ENCODE results near the gene VN1R5.
"Not testable (repeated sequence)": the region's sequence is repeated elsewhere in the genome, so short reads cannot be mapped to it uniquely, and the experiment has no call there.

The VN1R5 gene

DNA sequence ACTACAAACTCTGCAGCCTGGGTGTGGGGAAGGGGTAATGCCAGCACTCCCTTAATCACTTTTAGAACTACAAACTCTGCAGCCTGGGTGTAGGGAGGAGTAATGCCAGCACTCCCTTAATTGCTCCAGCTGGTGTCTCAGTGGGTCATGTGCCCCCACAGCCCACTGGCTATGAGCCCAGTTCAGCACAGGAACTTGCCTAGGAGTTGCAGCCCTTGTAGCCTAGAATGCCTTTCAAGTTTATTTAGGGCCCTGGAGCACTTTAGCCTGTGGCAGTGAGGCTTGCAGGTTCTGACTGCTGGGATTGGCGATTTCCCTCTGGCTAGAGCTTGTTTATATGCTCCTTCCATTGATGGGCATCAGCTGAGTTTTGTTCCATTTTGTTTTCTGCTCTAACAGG, 17.1 kb downstream of the VN1R5 start:
- DNase-seq (ENCODE audit: low read depth in 2 of 2), result no peak

DNA sequence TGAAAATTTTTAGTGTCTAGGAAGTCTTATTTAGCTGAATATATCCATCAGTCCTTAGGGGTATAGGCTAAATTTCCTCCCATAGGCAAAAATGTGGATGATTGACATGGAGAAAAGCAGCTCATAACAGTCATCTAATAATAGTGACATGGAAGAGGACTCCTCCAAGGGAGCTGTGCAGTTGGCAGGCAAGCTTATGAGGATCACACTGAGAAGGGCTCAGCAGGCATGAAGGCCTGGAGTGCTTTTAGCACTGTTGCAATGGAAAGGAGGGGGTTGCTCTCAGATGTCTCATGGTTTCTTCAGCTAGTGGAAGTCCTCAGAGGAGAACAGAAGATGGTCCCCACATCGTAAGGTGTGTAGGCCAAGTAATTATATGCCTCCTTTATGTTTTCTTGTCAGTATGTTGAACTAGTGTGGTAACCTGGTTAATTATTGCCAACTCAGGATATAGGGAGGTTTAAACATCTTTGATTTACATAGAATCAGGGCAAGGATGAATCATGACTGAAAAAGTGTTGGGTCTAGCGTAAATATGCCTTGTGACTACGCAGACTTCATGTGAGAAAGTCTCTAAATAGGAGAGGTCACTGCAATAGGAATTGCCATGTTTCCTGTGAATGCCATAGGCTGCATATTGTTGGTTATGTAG, 18.9 kb downstream of the VN1R5 start:
- DNase-seq (ENCODE audit: low read depth in 2 of 2), result no peak

DNA sequence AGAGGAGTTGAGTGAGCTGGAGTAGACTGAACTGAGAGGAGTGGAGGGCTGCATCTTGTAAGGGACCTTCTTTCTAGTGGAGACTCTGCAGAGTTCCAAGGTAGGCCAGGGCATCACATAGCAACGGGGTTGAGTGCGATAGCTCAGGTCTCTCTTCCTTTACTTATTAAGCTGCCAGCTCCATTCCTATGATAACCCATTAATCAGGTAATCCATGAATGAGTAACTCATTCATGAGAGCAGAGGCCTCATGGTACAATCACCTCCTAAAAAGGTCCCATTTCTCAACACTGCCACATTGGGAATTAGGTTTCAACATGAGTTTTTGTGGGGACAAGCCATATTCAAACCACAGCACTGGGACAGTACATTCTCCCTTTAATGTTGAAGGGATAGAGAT, 21.3 kb downstream of the VN1R5 start:
- no peak for DNase-seq (ENCODE audit: low read depth in 2 of 2)

DNA sequence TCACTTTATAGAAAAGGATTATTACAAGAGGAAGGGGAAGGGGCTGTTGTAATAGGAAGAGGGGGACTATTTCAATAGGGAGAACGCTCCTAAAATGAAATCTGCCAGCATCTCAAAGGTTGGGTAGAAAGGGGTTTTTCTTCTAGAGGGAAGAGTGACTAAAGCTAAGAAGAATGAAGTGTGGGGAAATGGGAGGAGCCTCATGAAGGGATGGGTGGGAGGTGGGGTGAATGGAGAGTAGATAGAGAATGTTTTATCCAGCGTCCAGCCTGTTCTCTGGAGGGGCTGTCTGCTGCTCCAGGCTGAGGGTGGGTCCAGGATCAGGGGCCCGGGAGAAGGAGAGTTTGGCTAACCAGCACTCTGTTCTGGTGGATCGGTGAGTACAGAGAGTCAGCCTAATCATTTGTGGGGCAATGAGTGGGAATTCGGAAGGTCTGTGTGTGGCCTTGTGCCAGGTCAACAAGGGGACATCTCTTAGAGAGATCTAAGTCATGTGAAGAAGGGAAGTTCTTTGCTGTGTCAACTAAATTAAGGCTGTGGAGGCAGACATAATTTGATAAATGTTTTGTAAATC, 25.2 kb downstream of the VN1R5 start:
- no peak for DNase-seq (ENCODE audit: low read depth in 2 of 2)

DNA sequence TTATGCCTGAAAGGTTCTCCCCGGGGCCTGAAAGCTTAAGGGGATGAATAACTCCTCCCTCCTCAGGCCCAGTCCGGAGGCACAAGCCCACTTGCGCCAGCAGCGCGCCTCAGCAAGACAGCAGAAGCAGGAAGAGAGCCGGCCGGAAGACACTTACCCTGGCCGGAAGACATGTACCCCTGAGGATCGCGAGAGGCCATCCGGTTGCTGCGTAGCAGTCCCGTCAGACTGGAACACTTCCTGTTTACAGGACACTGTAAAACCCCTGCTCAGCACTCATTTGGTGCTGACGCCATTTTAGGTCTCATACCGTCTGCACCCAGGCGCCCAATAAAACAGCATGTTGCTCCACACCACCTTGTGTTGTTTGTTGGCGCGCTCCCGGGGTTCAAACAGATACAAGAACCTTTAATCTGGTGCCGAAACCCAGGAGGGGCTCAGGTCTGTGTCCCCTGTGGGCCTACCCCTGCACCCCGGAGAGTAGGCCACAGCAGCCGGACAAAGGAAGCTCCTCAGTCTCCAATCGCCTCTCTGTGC, 30.3 kb downstream of the VN1R5 start:
- DNase-seq (ENCODE audit: low read depth in 2 of 2), result no peak

DNA sequence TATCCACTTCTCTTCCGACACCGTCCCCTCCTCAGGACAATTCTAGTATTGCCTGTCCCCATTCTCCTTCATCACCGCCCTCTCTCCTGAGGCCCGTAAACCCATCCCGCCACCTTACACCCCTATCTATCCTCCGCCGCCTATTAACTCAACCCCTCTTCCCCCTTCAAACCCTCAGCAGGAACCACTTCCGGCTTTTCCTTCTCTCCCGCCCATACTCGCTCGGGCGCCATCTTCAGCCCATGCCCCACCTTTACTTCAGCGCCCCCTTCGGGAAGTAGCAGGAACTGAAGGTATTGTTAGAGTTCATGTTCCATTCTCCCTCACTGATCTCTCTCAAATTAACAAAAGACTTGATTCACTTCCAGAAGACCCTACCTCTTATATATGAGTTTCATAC, 31.6 kb downstream of the VN1R5 start:
- no peak for DNase-seq (ENCODE audit: low read depth in 2 of 2)

DNA sequence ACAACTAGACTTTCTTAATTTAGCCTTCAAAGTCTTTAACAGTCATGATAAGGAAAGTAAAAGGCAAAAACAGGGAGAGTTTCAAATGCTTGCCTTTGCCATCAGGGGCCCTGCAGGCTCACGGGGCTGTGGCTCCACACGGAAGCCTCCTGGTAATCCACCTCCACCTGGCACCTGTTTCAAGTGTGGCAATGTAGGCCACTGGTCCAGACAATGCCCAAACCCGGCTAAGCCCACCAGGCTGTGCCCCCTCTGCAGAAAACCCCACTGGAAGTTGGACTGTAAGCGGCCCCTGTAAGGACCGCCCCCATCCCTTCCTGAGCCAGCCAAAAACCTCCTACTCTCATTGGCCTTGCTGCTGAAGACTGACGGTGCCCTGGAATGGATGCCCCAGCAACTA, 32.5 kb downstream of the VN1R5 start:
- no peak for DNase-seq (ENCODE audit: low read depth in 2 of 2)

DNA sequence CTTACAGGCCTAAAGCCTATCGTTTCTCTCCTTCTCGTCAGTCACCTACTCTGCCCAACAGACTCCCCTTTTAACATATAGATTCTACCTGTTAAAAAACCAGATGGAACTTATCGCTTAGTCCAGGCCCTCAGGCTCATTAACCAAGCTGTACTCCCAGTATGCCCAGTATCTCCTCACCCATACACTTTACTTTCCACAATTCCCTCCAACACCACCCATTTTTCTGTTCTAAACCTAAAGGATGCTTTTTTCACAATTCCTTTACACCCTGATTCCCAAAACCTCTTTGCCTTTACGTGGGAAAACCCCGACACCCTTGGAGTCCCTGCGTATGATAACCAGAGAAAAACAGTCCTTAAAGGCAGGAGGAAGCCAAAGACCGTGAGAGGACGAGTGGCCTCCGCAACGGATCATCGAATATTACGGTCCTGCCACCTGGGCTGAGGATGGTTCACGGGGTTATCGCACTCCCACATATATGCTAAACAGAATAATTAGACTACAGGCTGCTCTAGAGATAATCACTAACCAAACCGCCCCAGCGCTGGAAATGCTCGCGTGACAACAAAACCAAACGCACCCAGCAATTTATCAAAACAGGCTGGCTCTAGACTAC, 33.5 kb downstream of the VN1R5 start:
- not testable (repeated sequence) for DNase-seq (ENCODE audit: low read depth in 2 of 2)

DNA sequence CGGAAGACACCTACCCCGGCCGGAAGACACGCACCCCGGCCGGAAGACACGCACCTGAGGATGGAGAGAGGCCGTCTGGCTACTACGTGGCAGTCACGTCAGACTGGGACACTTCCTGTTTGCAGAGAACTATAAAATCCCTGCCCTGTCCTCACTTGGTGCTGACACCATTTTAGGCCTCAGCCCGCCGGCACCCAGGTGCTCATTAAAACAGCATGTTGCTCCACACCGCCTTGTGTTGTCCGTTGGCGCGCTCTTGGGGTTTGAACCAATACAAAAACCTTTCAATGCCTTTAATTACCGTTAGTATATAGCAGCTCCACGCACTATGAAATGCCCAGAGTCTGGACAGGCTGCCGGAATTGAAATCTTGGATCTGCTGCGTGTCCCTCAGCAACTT, 34.7 kb downstream of the VN1R5 start:
- no peak for DNase-seq (ENCODE audit: low read depth in 2 of 2)

DNA sequence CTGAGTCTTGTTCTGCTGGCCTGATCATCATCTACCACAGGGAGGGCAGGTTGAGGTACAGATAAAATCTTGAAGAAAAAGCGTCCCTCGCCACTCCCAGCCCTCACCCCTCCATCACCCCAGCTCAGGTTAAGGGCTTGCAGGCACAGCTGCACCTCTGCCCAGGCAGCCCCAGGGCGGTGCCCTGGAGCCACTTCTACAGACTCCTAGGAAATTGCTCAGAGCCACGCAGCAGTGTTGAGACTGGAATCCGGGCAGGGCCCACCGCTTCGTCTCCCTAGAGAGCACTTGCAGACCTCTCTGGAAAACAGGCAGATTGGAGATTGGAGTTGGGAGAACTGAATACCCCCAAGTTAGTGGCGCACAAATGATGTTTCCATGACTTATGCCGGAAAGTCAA, 35.3 kb downstream of the VN1R5 start:
- DNase-seq (ENCODE audit: low read depth in 2 of 2), result no peak

DNA sequence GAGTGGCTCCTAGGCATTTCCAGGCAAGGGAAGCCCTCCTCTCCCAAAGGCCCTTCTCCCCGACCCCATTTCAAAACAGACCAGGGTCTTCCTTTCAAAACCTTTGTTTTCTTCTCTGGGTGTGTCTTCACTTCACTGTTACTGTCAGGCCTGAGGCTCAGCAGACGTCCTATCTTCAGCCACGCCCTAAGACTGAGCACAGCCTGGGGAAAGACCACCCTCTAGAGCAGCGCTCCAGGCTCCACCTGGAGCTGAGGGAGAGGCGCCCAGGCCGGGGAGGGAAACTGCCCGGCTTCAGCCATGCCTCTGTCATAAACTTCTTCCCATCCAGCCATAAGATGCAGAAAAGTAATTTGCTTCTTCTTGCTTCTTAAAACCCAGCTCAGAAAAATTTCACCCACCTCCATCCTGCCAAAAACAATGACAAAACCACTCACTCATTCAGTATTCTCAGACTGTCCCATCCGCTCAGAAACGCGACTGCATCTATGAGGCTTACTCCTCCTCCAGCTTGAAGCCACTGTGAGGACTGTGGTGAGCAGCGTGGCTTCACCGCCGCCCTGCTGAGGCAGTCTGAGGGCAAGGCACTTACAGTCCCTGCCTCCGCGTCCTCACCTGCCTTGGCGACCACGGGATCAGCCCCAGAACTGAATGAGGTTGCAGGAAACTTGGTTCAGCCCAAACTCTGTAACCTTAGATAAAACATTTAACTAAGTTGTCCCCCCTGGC, 36.1 kb downstream of the VN1R5 start:
- DNase-seq (ENCODE audit: low read depth in 2 of 2), result no peak

DNA sequence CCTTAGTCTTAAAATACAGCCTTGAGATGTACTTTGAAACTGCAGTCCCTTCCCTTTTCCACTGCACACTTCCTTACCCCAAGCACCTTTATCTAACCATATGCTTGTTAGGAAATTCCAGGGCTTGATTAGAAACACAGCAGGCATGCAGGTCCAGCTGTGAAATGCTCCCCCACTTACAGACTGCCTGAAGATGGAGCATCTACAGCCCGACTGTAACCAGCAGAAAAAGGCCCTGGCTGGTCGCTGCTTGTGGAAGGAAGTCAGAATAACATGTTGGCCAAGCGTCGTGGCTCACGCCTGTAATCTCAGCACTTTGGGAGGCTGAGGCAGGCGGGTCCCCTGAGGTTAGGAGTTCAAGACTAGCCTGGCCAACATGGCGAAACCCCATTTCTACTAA, 37.2 kb downstream of the VN1R5 start:
- DNase-seq (ENCODE audit: low read depth in 2 of 2), result no peak

DNA sequence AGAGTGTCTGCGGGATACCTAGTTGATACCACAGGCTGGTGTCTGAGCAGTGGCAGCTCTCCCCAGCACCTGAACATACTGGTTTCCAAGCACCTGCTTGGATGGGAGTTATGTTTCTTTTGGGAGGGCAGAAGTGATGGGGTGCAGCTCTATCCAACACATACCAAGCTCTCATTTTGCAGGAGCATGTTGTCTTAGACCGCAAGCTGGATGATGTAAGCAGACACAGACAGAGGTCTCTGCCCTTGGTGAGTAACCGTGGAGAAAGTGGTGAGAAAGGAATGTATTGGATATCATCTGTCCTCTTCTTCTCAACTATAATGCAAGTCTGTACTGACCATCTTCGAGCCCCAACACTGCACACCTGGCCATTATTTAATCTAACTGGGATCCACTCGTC, 38.4 kb downstream of the VN1R5 start:
- no peak for DNase-seq (ENCODE audit: low read depth in 2 of 2)

DNA sequence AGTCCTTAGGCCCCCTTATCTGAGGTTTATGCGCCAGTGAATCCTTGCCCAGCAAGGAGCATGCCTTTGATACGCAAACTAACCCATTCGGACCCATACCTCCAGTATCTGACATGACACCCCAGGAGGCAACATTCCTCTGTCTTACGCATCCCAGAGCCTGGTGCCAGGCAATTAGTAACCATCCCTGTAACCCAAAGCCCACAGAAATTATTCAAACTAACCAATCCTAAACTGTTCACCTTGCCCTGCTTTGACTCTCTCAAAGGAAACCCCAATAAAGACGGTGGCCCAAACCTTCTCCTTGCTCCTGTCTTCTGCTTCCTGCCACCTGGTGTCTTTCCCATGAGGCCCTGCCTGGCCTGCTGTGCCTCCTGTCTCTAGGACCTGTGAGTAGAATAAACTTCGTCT, 39.4 kb downstream of the VN1R5 start:
- no peak for DNase-seq (ENCODE audit: low read depth in 2 of 2)

DNA sequence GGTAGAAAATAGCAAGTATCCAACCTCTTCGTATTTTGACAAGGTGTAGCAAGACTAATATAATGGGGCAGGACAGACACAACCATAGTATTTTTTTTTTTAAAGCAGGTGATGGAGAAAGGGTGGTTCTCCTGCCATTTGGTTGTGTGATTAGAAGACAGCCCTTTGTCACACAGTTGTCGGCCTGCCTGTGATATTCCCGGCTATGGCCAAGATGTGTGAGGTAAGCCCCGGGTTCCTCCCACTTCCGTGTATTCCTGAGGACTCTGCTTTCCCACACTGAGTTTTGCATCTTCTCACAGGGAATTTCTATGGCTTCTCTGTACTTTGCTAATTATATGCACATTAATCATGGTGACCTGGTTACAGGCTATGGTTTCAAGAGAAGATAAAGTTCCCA, 39.9 kb downstream of the VN1R5 start:
- DNase-seq (ENCODE audit: low read depth in 2 of 2), result no peak

DNA sequence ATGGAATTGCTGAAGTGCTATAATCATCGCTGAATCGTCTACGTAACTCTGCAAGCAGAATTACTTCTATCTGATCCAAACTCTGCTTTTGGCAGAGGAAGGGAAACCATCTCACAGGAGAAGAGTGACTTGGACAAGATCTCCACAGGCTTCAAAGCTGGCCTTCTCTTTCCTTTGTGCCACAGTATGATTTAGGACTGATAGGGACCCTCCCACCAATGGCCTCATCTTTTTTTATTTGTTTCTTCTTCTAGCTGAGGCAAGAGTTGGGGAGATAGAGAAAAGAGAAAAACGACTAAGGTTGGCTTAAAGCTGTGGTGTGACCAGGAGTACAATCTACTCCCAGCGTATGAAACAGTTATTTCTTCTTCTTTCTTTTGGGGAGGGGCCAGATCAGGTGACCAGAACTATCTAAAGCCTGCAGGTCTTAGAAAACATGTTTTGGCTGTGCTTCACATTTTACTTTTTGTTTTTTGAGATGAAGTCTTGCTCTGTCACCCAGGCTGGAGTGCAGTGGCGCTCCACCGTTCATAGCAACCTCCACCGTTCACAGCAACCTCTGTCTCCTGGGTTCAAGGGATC, 40.8 kb downstream of the VN1R5 start:
- no peak for DNase-seq (ENCODE audit: low read depth in 2 of 2)

DNA sequence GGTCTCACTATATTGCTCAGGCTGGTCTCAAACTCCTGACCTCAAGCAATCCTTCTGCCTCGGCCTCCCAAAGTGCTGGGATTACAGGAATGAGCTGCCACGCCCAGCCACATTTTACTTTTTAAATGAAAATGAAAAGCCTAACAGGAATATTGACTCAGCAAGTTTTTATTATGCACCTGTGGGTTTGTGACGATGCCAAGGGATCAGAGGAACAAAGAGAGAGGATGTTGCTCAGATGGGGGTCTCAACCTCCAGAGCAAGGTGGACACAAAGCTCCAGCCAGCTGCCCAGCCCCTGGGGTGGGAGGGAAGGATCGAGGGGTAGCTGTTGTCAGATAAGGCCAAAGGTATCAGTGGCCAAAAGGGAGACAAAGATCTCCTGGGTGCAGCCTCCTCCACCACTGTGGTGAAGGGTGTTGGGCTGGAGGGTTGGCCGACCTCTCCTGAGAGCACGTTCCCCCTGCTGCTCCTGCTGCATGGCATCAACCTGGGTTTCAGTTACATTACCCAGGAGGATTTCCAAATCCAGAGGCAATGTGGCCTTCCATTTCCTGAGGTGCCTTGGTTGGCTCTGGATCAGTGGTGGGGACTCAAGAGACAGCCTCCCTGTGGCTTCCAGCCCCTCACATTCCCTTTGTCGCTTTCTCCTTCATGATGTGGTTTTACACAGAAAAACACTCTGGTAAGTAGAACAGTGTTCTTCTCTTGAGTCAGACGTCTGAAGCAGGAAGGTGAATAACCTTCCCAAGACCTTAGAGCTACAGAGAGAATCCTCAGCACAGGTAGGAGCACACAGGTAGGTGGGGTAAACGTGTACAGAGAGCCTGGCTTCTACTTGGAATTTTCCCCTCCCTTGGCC, 41.6 kb downstream of the VN1R5 start:
- no peak for DNase-seq (ENCODE audit: low read depth in 2 of 2)

DNA sequence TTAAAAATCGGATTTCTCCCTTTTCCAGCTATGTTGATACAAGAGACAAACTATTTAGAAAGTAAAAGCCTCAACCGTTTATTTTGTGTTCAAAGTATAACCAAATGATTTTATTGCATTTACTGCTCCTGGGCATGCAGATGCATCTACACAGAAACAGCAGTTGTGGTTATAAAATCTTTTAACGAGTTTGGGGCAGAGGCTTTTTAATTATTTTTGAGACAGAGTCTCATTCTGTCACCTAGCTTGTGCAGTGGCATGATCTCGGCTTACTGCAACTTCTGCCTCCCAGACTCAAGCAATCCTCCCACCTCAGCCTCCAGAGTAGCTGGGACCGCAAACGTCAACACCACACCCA, 42.2 kb downstream of the VN1R5 start:
- DNase-seq (ENCODE audit: low read depth in 2 of 2), result no peak

DNA sequence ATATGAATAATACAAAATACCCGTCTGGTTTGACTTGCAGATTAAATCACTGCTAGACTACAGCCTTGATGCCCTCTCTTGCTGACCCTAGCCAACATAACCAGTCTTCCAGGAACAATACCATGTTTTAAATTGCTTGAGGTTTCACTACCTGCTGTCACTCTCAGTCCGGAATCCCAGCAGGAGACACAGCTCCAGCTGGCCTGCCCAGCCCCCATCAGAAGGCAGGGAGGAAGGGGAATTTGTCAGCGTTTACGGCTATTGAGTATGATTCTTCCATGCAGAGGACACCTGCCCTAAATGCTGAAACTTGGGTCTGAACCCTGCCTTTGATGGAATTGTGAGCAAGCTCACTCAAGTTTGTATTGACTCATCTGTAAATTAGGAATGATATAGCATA, 42.8 kb downstream of the VN1R5 start:
- no peak for DNase-seq (ENCODE audit: low read depth in 2 of 2)

DNA sequence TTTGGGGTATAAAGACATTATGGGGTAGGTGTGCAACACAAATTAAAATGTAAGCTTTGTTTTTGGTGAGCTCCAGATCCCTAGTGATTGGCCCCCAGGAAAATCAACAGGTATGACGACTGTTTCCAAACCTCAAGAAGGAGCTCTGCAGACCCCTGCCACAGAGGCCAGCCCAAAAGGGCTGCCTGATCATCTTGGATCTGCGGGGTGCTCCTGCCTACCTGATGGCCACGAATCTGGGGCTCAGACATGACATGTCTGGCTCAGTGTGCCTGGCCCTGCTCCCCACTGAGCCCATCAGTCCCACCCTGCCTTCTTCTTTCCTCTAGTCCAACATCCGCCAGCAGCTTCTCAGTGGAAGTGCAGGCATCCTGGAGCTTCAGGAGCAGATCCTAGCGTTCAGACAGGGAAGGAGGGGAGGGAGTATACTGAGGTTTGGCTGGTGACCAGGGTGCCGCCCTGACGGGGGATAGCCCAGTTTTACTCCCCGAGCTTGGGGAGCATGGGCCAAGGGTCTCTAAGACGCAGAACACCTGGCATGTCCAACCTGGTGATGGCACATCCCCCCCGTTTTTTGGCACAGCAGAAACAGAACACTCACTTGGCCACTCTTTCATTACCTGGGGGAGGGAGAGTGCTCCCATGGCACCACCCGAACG, 44.0 kb downstream of the VN1R5 start:
- no peak for DNase-seq (ENCODE audit: low read depth in 2 of 2)

Data from stimulated activated CD8-positive, alpha-beta memory T cell treated with anti-CD3 and anti-CD28 coated beads, Interleukin-2, amount 100 ng/mL, for 1 hour (primary cell).